Measurements from ENCODE around the gene GRM7.

GRCh38 chr3:7193269-7193668 lies 332.4 kb downstream of the GRM7 start:
- no peak for TF ChIP-seq REST (IDR thresholded peaks at IDR 0.05; ENCODE audit: insufficient read depth in 1 of 2, low read depth in 2 of 2, low read length in 2 of 2)
- TF ChIP-seq POLR2AphosphoS5 (IDR thresholded peaks at IDR 0.05; ENCODE audit: low read depth, low read length): no peak

All from PFSK-1 (cell line).